GM18951 (cell line): Measurements from ENCODE around the gene AFF4.
"Not testable (repeated sequence)": the region's sequence is repeated elsewhere in the genome, so short reads cannot be mapped to it uniquely, and the experiment has no call there.

Experiments
- POLR2A ChIP-seq: IDR thresholded peaks from 4 replicates; pipeline ENCODE4 v1.6.1; 2011; ENCODE audit warnings: mild to moderate bottlenecking; ENCODE audit not compliant: insufficient read length, insufficient read depth; ENCODE audit errors: extremely low read depth
- in situ Hi-C: fragments of 300-500 bp; cut with MboI; formaldehyde crosslinking; loops from one replicate; pipeline ENCODE4 v1.12.0; 2022; ENCODE audit warnings: low sequenced_read_pairs, mixed read lengths, inconsistent platforms; ENCODE audit not compliant: unreplicated experiment

The AFF4 gene

GRCh38 chr5:132976852-132977251 is 13.4 kb upstream of the AFF4 start:
- in situ Hi-C loops: no loop called here
- no peak for TF ChIP-seq POLR2A

GRCh38 chr5:132972436-132972828 is 9.0 kb upstream of the AFF4 start:
- in situ Hi-C loops: not testable (repeated sequence)

GRCh38 chr5:132971483-132972435 is 8.3 kb upstream of the AFF4 start:
- in situ Hi-C loops: no loop called here
- no peak for TF ChIP-seq POLR2A

- TF ChIP-seq POLR2A: no peak
- in situ Hi-C loops: no loop called here
These were observed 1.7 kb upstream of the AFF4 start for GRCh38 chr5:132965120-132965519.

GRCh38 chr5:132962429-132963021 is 909 bp downstream of the AFF4 start:
- in situ Hi-C loops: no loop called here
- TF ChIP-seq POLR2A: no peak

- TF ChIP-seq POLR2A: no peak
- in situ Hi-C loops: no loop called here
These were observed 1.5 kb downstream of the AFF4 start for GRCh38 chr5:132961887-132962286.

GRCh38 chr5:132961123-132961815 is 2.2 kb downstream of the AFF4 start:
- in situ Hi-C loops: not testable (repeated sequence)

GRCh38 chr5:132956166-132956799 is 7.2 kb downstream of the AFF4 start:
- in situ Hi-C loops: not testable (repeated sequence)

- in situ Hi-C loops: no loop called here
These were observed 9.7 kb downstream of the AFF4 start for GRCh38 chr5:132953710-132954109.

GRCh38 chr5:132952829-132953228 is 10.6 kb downstream of the AFF4 start:
- no peak for TF ChIP-seq POLR2A
- in situ Hi-C loops: no loop called here

More at GRCh38 chr5:132953710-132954109, 9.7 kb downstream of the AFF4 start:
- TF ChIP-seq POLR2A: no peak

GRCh38 chr5:132951897-132952296 is 11.5 kb downstream of the AFF4 start:
- TF ChIP-seq POLR2A: no peak
- in situ Hi-C loops: no loop called here

- no peak for TF ChIP-seq POLR2A
These were observed 14.3 kb downstream of the AFF4 start for GRCh38 chr5:132949136-132949535.

GRCh38 chr5:132947671-132948070 is 15.8 kb downstream of the AFF4 start:
- TF ChIP-seq POLR2A: no peak
- in situ Hi-C loops: no loop called here

More at GRCh38 chr5:132949136-132949535, 14.3 kb downstream of the AFF4 start:
- in situ Hi-C loops: no loop called here

GRCh38 chr5:132945315-132945714 is 18.1 kb downstream of the AFF4 start:
- in situ Hi-C loops: not testable (repeated sequence)
